GM19372 (cell line): ENCODE results near the gene ADGRV1.
"Not testable (repeated sequence)": the region's sequence is repeated elsewhere in the genome, so short reads cannot be mapped to it uniquely, and the experiment has no call there.

Source experiments
- ATAC-seq: cut with Tn5 transposase; IDR thresholded peaks from one replicate; pipeline ENCODE4 v1.9.1; 2021; ENCODE audit warnings: mild to moderate bottlenecking, low read depth, moderate library complexity; ENCODE audit not compliant: unreplicated experiment

The ADGRV1 gene

GRCh38 chr5:90802474-90803317, 244.1 kb downstream of the ADGRV1 start:
- ATAC-seq, result peak; percentile 85

GRCh38 chr5:90803381-90803780, 244.8 kb downstream of the ADGRV1 start:
- no peak for ATAC-seq

GRCh38 chr5:90803876-90804275, 245.3 kb downstream of the ADGRV1 start:
- ATAC-seq, result no peak

GRCh38 chr5:90807496-90807895, 248.9 kb downstream of the ADGRV1 start:
- no peak for ATAC-seq

- no peak for ATAC-seq
These were observed 250.9 kb downstream of the ADGRV1 start for GRCh38 chr5:90809311-90810056.

GRCh38 chr5:90810211-90810610, 251.6 kb downstream of the ADGRV1 start:
- no peak for ATAC-seq

GRCh38 chr5:90813392-90813791, 254.8 kb downstream of the ADGRV1 start:
- ATAC-seq, result no peak

- not testable (repeated sequence) for ATAC-seq
These were observed 263.5 kb downstream of the ADGRV1 start for GRCh38 chr5:90822062-90822461.

- ATAC-seq, result no peak
These were observed 265.8 kb downstream of the ADGRV1 start for GRCh38 chr5:90824436-90824835.

GRCh38 chr5:90830058-90830457, 271.5 kb downstream of the ADGRV1 start:
- ATAC-seq, result no peak

GRCh38 chr5:90833753-90834152, 275.2 kb downstream of the ADGRV1 start:
- no peak for ATAC-seq

- no peak for ATAC-seq
These were observed 276.1 kb downstream of the ADGRV1 start for GRCh38 chr5:90834711-90835110.

GRCh38 chr5:90843443-90843842, 284.8 kb downstream of the ADGRV1 start:
- ATAC-seq, result no peak

- ATAC-seq, result no peak
These were observed 286.3 kb downstream of the ADGRV1 start for GRCh38 chr5:90844931-90845330.

- ATAC-seq, result no peak
These were observed 287.3 kb downstream of the ADGRV1 start for GRCh38 chr5:90845723-90846554.

- ATAC-seq, result not testable (repeated sequence)
These were observed 289.0 kb downstream of the ADGRV1 start for GRCh38 chr5:90847606-90848005.

- ATAC-seq, result no peak
These were observed 291.3 kb downstream of the ADGRV1 start for GRCh38 chr5:90849939-90850338.

GRCh38 chr5:90852531-90852930, 293.9 kb downstream of the ADGRV1 start:
- ATAC-seq, result no peak

GRCh38 chr5:90853750-90854149, 295.2 kb downstream of the ADGRV1 start:
- ATAC-seq, result no peak

GRCh38 chr5:90854169-90854568, 295.6 kb downstream of the ADGRV1 start:
- no peak for ATAC-seq
